Activated naive CD4-positive, alpha-beta T cell treated with anti-CD3 and anti-CD28 coated beads, Interleukin-2, amount 50 U/mL, for 16 hours (primary cell): Measurements from ENCODE around the gene PTPRU.
"Not testable (repeated sequence)": the region's sequence is repeated elsewhere in the genome, so short reads cannot be mapped to it uniquely, and the experiment has no call there.

Experiments used
- DNase-seq: peaks from one replicate; pipeline ENCODE4 v3.0.0-alpha.2; 2020

Gene PTPRU

GRCh38 chr1:29235955-29236711 lies at the start of gene PTPRU:
Gene PTPRU, plus strand, starts transcription at chr1:29236522. Its CDS starts 123 bp downstream, at chr1:29236645.
- DNase-seq = peak; percentile 82

- DNase-seq = no peak
Observed at GRCh38 chr1:29186707-29187106, 49.6 kb upstream of the PTPRU start.

- DNase-seq = no peak
Observed at GRCh38 chr1:29190718-29191117, 45.6 kb upstream of the PTPRU start.

- no peak for DNase-seq
Observed at GRCh38 chr1:29193879-29194455, 42.4 kb upstream of the PTPRU start.

- no peak for DNase-seq
Observed at GRCh38 chr1:29195881-29196291, 40.4 kb upstream of the PTPRU start.

GRCh38 chr1:29196863-29197589 lies 39.3 kb upstream of the PTPRU start:
- no peak for DNase-seq

GRCh38 chr1:29197590-29197924 lies 38.8 kb upstream of the PTPRU start:
- DNase-seq = peak; percentile 18

GRCh38 chr1:29197993-29198392 lies 38.3 kb upstream of the PTPRU start:
- DNase-seq = no peak

- no peak for DNase-seq
Observed at GRCh38 chr1:29200906-29201594, 35.3 kb upstream of the PTPRU start.

- no peak for DNase-seq
Observed at GRCh38 chr1:29201595-29202051, 34.7 kb upstream of the PTPRU start.

GRCh38 chr1:29202053-29202452 lies 34.3 kb upstream of the PTPRU start:
- DNase-seq = no peak

GRCh38 chr1:29202584-29203340 lies 33.6 kb upstream of the PTPRU start:
- peak; percentile 85 for DNase-seq

GRCh38 chr1:29208442-29208841 lies 27.9 kb upstream of the PTPRU start:
- no peak for DNase-seq

GRCh38 chr1:29209173-29209572 lies 27.1 kb upstream of the PTPRU start:
- DNase-seq = no peak

- no peak for DNase-seq
Observed at GRCh38 chr1:29210278-29211085, 25.8 kb upstream of the PTPRU start.

GRCh38 chr1:29211086-29212030 lies 25.0 kb upstream of the PTPRU start:
- no peak for DNase-seq

- DNase-seq = no peak
Observed at GRCh38 chr1:29213055-29213454, 23.3 kb upstream of the PTPRU start.

- no peak for DNase-seq
Observed at GRCh38 chr1:29217633-29218032, 18.7 kb upstream of the PTPRU start.

- DNase-seq = no peak
Observed at GRCh38 chr1:29218223-29218622, 18.1 kb upstream of the PTPRU start.

GRCh38 chr1:29221296-29221695 lies 15.0 kb upstream of the PTPRU start:
- DNase-seq = no peak

GRCh38 chr1:29222260-29222659 lies 14.1 kb upstream of the PTPRU start:
- not testable (repeated sequence) for DNase-seq
